AG09309 (cell line): ENCODE results near the gene KANK4.

Experiments
- DNase-seq: peaks from one replicate; pipeline ENCODE4 v3.0.0-alpha.2; 2010; ENCODE audit warnings: low read depth
- H3K4me3 ChIP-seq: 2 replicates; pipeline ENCODE4 v1.5.1; 2011; ENCODE audit warnings: mild to moderate bottlenecking, low read depth, low read length, moderate library complexity; ENCODE audit not compliant: control insufficient read depth
- CTCF ChIP-seq: IDR thresholded peaks from 2 replicates; pipeline ENCODE4 v1.5.1; 2011; ENCODE audit warnings: mild to moderate bottlenecking, low read depth, low read length, inconsistent platforms; ENCODE audit not compliant: insufficient read depth, control insufficient read depth; ENCODE audit errors: missing control alignments

The KANK4 gene

GRCh38 chr1:62301726-62302390 is 17.4 kb downstream of the KANK4 start:
- TF ChIP-seq CTCF, result no peak
- no peak overlapping the region for H3K4me3 ChIP-seq
- DNase-seq, result no peak

- no peak overlapping the region for H3K4me3 ChIP-seq
- no peak for TF ChIP-seq CTCF
- no peak for DNase-seq
These were observed 19.6 kb downstream of the KANK4 start for GRCh38 chr1:62299426-62300200.

- no peak overlapping the region for H3K4me3 ChIP-seq
- no peak for TF ChIP-seq CTCF
- DNase-seq, result peak; percentile 21
These were observed 23.2 kb downstream of the KANK4 start for GRCh38 chr1:62295921-62296491.

- peak; percentile 24 for TF ChIP-seq CTCF
- DNase-seq, result no peak
These were observed 25.0 kb downstream of the KANK4 start for GRCh38 chr1:62294261-62294660.

GRCh38 chr1:62288662-62289061 is 30.6 kb downstream of the KANK4 start:
- H3K4me3 ChIP-seq, result no peak overlapping the region
- no peak for DNase-seq
- TF ChIP-seq CTCF, result no peak

More at GRCh38 chr1:62294261-62294660, 25.0 kb downstream of the KANK4 start:
- H3K4me3 ChIP-seq, result no peak overlapping the region

GRCh38 chr1:62288224-62288623 is 31.0 kb downstream of the KANK4 start:
- DNase-seq, result no peak
- TF ChIP-seq CTCF, result no peak
- no peak overlapping the region for H3K4me3 ChIP-seq
